A549 (cell line): ENCODE measurements around the gene PIK3R6.

Source experiments
- CBX2 ChIP-seq: fragments of 200-600 bp; sonication (generic); IDR thresholded peaks from 2 replicates; pipeline ENCODE4 v1.6.1; 2016; ENCODE audit warnings: low read depth, mild to moderate bottlenecking, borderline replicate concordance
- HOXB5 ChIP-seq: fragments of 250-450 bp; sonication (Bioruptor Pico); IDR thresholded peaks from 2 replicates; pipeline ENCODE4 v1.5.0; 2020; ENCODE audit warnings: mild to moderate bottlenecking, moderate library complexity
- POLR2A ChIP-seq: IDR thresholded peaks from 2 replicates; pipeline ENCODE4 v1.6.1; 2012; ENCODE audit warnings: mild to moderate bottlenecking, low read length
- RCOR1 ChIP-seq: fragments of 150-350 bp; IDR thresholded peaks from 2 replicates; pipeline ENCODE4 v1.6.1; 2014; ENCODE audit warnings: antibody characterized with exemption, low read length, low read depth
- TF ChIP-seq, protein P1 (sequence below): IDR thresholded peaks from 2 replicates; pipeline ENCODE4 v1.6.1; 2012
- TF ChIP-seq, protein P2 (sequence below): fragments of >200 bp; sonication (Bioruptor Twin); formaldehyde crosslinking; IDR thresholded peaks from 3 replicates; pipeline ENCODE4 v1.5.1; 2016
- TF ChIP-seq, protein P3 (sequence below): fragments of 450-650 bp; IDR thresholded peaks from 2 replicates; pipeline ENCODE4 v1.6.1; 2014; ENCODE audit warnings: antibody characterized with exemption
- TF ChIP-seq, protein P4 (sequence below): fragments of 200-600 bp; sonication (generic); IDR thresholded peaks from 2 replicates; pipeline ENCODE4 v1.6.1; 2016; ENCODE audit warnings: antibody characterized with exemption, mild to moderate bottlenecking, moderate library complexity

DNA sequence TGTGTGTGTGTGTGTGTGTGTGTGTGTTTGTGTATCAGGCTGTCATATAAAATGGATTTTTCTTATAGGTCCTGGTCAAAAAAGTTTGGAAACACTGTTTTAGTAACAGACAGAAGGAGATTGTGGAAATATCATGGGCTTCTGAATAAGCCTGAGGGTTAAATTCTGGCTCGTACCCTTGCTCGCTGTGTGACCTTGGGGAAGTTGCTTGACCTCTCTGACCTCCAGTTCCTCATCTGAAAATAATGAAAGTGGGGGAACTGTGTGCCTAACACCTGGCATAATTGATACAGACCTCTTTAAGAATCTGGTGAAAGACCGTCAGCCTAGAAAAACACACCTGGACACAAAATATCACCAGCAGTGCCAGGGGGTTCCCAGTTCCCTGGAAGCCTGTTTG lies 25.6 kb upstream of the PIK3R6 start:
- TF ChIP-seq HOXB5, result no peak
- TF ChIP-seq, protein P1, sequence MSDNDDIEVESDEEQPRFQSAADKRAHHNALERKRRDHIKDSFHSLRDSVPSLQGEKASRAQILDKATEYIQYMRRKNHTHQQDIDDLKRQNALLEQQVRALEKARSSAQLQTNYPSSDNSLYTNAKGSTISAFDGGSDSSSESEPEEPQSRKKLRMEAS, result no peak
- TF ChIP-seq CBX2, result no peak
- TF ChIP-seq, protein P2, sequence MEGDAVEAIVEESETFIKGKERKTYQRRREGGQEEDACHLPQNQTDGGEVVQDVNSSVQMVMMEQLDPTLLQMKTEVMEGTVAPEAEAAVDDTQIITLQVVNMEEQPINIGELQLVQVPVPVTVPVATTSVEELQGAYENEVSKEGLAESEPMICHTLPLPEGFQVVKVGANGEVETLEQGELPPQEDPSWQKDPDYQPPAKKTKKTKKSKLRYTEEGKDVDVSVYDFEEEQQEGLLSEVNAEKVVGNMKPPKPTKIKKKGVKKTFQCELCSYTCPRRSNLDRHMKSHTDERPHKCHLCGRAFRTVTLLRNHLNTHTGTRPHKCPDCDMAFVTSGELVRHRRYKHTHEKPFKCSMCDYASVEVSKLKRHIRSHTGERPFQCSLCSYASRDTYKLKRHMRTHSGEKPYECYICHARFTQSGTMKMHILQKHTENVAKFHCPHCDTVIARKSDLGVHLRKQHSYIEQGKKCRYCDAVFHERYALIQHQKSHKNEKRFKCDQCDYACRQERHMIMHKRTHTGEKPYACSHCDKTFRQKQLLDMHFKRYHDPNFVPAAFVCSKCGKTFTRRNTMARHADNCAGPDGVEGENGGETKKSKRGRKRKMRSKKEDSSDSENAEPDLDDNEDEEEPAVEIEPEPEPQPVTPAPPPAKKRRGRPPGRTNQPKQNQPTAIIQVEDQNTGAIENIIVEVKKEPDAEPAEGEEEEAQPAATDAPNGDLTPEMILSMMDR, result no peak
- TF ChIP-seq RCOR1, result no peak
- TF ChIP-seq POLR2A, result no peak
- TF ChIP-seq, protein P3, sequence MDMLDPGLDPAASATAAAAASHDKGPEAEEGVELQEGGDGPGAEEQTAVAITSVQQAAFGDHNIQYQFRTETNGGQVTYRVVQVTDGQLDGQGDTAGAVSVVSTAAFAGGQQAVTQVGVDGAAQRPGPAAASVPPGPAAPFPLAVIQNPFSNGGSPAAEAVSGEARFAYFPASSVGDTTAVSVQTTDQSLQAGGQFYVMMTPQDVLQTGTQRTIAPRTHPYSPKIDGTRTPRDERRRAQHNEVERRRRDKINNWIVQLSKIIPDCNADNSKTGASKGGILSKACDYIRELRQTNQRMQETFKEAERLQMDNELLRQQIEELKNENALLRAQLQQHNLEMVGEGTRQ, result no peak
- TF ChIP-seq, protein P4, sequence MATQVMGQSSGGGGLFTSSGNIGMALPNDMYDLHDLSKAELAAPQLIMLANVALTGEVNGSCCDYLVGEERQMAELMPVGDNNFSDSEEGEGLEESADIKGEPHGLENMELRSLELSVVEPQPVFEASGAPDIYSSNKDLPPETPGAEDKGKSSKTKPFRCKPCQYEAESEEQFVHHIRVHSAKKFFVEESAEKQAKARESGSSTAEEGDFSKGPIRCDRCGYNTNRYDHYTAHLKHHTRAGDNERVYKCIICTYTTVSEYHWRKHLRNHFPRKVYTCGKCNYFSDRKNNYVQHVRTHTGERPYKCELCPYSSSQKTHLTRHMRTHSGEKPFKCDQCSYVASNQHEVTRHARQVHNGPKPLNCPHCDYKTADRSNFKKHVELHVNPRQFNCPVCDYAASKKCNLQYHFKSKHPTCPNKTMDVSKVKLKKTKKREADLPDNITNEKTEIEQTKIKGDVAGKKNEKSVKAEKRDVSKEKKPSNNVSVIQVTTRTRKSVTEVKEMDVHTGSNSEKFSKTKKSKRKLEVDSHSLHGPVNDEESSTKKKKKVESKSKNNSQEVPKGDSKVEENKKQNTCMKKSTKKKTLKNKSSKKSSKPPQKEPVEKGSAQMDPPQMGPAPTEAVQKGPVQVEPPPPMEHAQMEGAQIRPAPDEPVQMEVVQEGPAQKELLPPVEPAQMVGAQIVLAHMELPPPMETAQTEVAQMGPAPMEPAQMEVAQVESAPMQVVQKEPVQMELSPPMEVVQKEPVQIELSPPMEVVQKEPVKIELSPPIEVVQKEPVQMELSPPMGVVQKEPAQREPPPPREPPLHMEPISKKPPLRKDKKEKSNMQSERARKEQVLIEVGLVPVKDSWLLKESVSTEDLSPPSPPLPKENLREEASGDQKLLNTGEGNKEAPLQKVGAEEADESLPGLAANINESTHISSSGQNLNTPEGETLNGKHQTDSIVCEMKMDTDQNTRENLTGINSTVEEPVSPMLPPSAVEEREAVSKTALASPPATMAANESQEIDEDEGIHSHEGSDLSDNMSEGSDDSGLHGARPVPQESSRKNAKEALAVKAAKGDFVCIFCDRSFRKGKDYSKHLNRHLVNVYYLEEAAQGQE, result no peak
